Activated T-cell treated with anti-CD3 and anti-CD28 coated beads, Interleukin-2, amount 50 U/mL, for 4 hours (primary cell): Measurements from ENCODE around the gene HARS1. TPM values are rescaled to one million over a fixed set of nuclear protein-coding genes. Genes with fewer than 3 reads are reported as not detected.
"Not testable (repeated sequence)": the region's sequence is repeated elsewhere in the genome, so short reads cannot be mapped to it uniquely, and the experiment has no call there.

ENCODE experiments used
- ATAC-seq, 2 donors: fragments of 200-7000 bp; cut with Tn5 transposase; one replicate each; pipeline ENCODE4 v1.10.0; 2021
- DNase-seq: peaks from one replicate; pipeline ENCODE4 v3.0.0-alpha.2; 2020
- H3K27me3 Mint-ChIP-seq: one replicate; pipeline ENCODE4 v1.8.0; 2021; ENCODE audit warnings: low read depth, mixed read lengths
- H3K36me3 Mint-ChIP-seq: one replicate; pipeline ENCODE4 v1.8.0; 2022; ENCODE audit warnings: mixed read lengths; ENCODE audit not compliant: insufficient read depth
- H3K4me1 Mint-ChIP-seq: one replicate; pipeline ENCODE4 v1.8.0; 2021; ENCODE audit warnings: low read depth, mixed read lengths
- H3K4me3 Mint-ChIP-seq: one replicate; pipeline ENCODE4 v1.8.0; 2021; ENCODE audit warnings: mild to moderate bottlenecking, moderate library complexity, mixed read lengths
- H3K9me3 Mint-ChIP-seq: one replicate; pipeline ENCODE4 v1.8.0; 2021; ENCODE audit warnings: mixed read lengths
- total RNA-seq, 3 donors: library from RNA; stranded (reverse); gene quantifications; one replicate each; pipeline ENCODE4 v1.2.1, GENCODE V29; 2021

HARS1 gene
- total RNA-seq, 3 donors from 2014 or later: 125 to 133 (median 131) TPM

DNA sequence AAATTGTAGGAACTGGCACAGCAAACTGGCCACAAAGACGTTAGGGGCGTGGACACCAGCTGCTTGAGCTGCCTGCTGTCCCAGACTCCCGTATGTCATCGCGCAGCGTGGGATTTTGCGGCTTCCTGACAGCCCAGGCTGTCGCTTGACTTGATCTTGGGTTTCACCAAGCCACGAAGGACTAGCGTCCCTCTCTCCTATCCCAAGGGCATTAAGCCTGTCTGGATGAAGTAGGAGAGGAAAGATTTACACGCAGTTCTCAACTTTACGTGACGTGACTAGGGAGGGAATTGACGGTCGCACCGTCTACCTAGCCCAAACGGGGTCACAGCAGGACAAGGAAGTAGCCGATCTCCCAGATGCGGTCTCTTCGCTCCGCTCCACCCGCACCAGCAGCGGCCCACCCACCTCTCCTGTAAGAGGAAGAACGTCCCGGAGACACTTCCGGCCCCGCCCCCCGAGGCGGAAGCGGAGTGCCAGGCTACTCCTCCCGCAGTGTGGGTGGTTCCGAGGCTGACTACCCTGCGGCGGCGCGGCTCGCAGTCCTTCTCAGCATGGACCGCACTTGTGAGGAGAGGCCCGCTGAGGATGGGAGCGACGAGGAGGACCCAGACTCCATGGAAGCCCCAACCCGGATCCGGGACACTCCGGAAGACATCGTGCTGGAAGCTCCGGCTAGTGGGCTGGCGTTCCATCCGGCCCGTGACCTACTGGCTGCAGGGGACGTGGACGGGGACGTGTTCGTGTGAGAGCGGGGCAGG is 26.6 kb downstream of the HARS1 start, which contains the start of gene WDR55:
WDR55 (plus strand) TSS at position 546 of the 761 bp plus-strand sequence; CDS start at position 555, 9 bp downstream.
- DNase-seq: peak; percentile 93
- Mint-ChIP-seq H3K4me1 (peaks cover 32% of the 10 kb centered on the region), H3K27me3 (no peaks in the 10 kb centered on the region), H3K9me3 (no peaks in the 10 kb centered on the region), H3K4me3 (peak within 1 kb of the TSS; percentile 99), H3K36me3 (peaks cover 43% of the 10 kb centered on the region)
- peak; percentile 97 for ATAC-seq

- peaks cover 45% of the 10 kb centered on the region for H3K36me3 Mint-ChIP-seq
- H3K4me1 Mint-ChIP-seq: peaks cover 32% of the 10 kb centered on the region
- DNase-seq (no peak), ATAC-seq (no peak)
- no peaks in the 10 kb centered on the region for H3K27me3 Mint-ChIP-seq
- peak overlapping the region; percentile 99 for H3K4me3 Mint-ChIP-seq
- H3K9me3 Mint-ChIP-seq: no peaks in the 10 kb centered on the region
These were observed 27.2 kb downstream of the HARS1 start for GRCh38 chr5:140664030-140664358.

GRCh38 chr5:140660371-140660770 is 30.8 kb downstream of the HARS1 start:
- not testable (repeated sequence) for H3K4me3 Mint-ChIP-seq, DNase-seq, ATAC-seq, H3K27me3 Mint-ChIP-seq, H3K9me3 Mint-ChIP-seq
- peaks cover 11% of the 10 kb centered on the region for H3K4me1 Mint-ChIP-seq
- peaks cover 48% of the 10 kb centered on the region for H3K36me3 Mint-ChIP-seq

GRCh38 chr5:140658870-140659269 is 32.3 kb downstream of the HARS1 start:
- Mint-ChIP-seq H3K36me3 (peaks cover 57% of the 10 kb centered on the region), H3K9me3 (no peaks in the 10 kb centered on the region), H3K27me3 (no peaks in the 10 kb centered on the region), H3K4me1 (peaks cover 9% of the 10 kb centered on the region), H3K4me3 (no peak overlapping the region)
- DNase-seq: no peak
- ATAC-seq: no peak

DNA sequence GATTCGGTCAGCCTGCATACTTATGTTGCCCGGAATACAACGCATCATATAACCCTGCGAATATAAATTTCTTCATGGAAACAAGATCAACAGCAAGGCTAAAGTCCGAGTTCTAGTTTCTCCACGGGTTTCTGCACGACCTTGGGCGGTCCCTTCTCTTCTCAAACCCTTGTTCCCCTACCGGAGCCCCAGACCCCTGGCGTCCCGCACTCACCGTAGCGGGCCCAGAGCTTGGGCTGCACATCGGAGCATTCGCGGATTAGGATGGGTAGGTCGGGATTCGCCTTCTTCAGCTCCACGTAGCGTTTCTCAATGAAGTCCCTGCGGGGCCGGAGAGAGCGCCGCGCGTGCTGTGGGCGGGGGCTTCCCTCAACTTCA is 44.1 kb downstream of the HARS1 start:
- ATAC-seq (no peak), DNase-seq (no peak)
- H3K27me3 Mint-ChIP-seq: no peaks in the 10 kb centered on the region
- H3K4me3 Mint-ChIP-seq: peak overlapping the region; percentile 100
- H3K9me3 Mint-ChIP-seq: no peaks in the 10 kb centered on the region
- peaks cover 33% of the 10 kb centered on the region for H3K36me3 Mint-ChIP-seq
- H3K4me1 Mint-ChIP-seq: peaks cover 45% of the 10 kb centered on the region

DNA sequence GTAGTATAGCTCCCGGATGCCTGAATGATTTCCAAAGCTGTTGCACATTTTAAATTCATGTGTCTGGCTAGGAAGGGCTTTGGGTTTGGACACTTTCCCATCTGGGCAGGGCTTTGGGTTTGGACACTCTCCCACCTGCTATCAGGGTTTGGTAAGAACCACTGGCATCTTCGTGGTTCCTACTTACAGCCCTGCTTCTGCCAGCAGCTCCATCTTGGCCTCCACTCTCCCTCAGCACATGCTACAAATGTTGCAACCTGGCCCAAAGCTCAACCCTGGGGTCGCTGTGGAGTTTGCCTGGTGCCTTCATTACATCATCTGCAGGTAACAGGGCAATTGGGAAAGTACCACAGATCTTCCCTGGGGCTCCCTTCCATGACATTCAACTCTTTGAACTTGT is 48.5 kb downstream of the HARS1 start:
- Mint-ChIP-seq H3K9me3 (no peaks in the 10 kb centered on the region), H3K27me3 (no peaks in the 10 kb centered on the region), H3K4me1 (peaks cover 47% of the 10 kb centered on the region), H3K4me3 (no peak overlapping the region), H3K36me3 (peaks cover 18% of the 10 kb centered on the region)
- DNase-seq (no peak), ATAC-seq (no peak)

GRCh38 chr5:140641716-140642115 is 49.5 kb downstream of the HARS1 start:
- Mint-ChIP-seq H3K4me3 (no peak overlapping the region), H3K4me1 (peaks cover 44% of the 10 kb centered on the region), H3K9me3 (no peaks in the 10 kb centered on the region), H3K27me3 (no peaks in the 10 kb centered on the region), H3K36me3 (peaks cover 17% of the 10 kb centered on the region)
- DNase-seq (no peak), ATAC-seq (no peak)

GRCh38 chr5:140639148-140639981 is 51.8 kb downstream of the HARS1 start, which contains the start of gene TMCO6:
Gene TMCO6 (plus strand): TSS chr5:140639451. CDS start chr5:140639528, 77 bp downstream.
- ATAC-seq (peak; percentile 95 to 97), DNase-seq (peak; percentile 96)
- H3K9me3 Mint-ChIP-seq: no peaks in the 10 kb centered on the region
- peaks cover 12% of the 10 kb centered on the region for H3K36me3 Mint-ChIP-seq
- H3K27me3 Mint-ChIP-seq: no peaks in the 10 kb centered on the region
- H3K4me1 Mint-ChIP-seq: peaks cover 39% of the 10 kb centered on the region
- H3K4me3 Mint-ChIP-seq: peak within 1 kb of the TSS; percentile 89

DNA sequence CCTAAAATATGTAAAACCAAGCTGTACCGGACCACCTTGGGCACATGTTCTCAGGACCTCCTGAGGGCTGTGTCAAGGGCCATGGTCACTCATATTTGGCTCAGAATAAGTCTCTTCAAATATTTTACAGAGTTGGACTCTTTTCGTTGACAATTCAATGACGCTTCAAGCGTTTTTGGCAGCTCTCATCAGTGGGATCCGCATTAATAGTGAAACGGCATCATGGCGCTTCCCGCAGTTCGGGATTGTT is 52.3 kb downstream of the HARS1 start:
- DNase-seq, ATAC-seq, H3K9me3 Mint-ChIP-seq, H3K27me3 Mint-ChIP-seq, H3K36me3 Mint-ChIP-seq: not testable (repeated sequence)
- Mint-ChIP-seq H3K4me3 (peak overlapping the region; percentile 89), H3K4me1 (peaks cover 39% of the 10 kb centered on the region)

DNA sequence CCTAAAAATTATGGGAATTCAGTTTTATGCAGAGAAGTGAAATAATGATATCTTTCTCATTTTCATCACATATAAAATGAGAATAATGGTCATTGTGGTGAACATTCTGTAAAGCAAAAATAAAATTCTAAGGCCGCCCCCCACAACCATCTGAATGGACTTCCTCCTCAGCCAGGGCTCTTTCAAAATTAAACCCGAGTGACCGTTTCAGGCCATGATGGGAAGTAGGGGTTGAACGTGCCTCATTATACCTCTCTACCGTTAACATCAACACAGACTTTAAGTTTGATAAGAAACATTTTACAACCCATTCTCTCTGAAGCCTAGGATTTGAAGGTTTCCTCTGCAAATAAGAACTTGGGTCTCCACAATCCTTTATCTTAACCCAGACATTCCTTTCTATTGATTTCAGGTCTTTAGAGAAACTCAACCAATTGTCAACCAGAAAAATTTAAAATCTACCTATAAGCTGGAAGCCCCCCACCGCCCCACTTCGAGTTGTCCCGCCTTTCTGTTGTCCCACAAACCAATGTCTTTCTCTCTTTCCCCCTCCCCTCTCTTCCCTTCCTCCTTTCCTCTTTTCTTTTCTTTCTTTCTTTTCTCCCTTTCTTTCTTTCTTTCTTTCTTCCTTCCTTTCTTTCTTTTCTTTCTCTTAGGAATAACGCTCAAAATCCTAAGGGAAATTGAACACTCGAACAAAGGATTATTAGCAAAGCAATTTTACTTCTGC is 53.6 kb downstream of the HARS1 start:
- DNase-seq: no peak
- ATAC-seq: no peak
- H3K27me3 Mint-ChIP-seq: peaks cover 3% of the 10 kb centered on the region
- H3K36me3 Mint-ChIP-seq: peaks cover 3% of the 10 kb centered on the region
- no peaks in the 10 kb centered on the region for H3K9me3 Mint-ChIP-seq
- H3K4me1 Mint-ChIP-seq: peaks cover 48% of the 10 kb centered on the region
- no peak overlapping the region for H3K4me3 Mint-ChIP-seq

DNA sequence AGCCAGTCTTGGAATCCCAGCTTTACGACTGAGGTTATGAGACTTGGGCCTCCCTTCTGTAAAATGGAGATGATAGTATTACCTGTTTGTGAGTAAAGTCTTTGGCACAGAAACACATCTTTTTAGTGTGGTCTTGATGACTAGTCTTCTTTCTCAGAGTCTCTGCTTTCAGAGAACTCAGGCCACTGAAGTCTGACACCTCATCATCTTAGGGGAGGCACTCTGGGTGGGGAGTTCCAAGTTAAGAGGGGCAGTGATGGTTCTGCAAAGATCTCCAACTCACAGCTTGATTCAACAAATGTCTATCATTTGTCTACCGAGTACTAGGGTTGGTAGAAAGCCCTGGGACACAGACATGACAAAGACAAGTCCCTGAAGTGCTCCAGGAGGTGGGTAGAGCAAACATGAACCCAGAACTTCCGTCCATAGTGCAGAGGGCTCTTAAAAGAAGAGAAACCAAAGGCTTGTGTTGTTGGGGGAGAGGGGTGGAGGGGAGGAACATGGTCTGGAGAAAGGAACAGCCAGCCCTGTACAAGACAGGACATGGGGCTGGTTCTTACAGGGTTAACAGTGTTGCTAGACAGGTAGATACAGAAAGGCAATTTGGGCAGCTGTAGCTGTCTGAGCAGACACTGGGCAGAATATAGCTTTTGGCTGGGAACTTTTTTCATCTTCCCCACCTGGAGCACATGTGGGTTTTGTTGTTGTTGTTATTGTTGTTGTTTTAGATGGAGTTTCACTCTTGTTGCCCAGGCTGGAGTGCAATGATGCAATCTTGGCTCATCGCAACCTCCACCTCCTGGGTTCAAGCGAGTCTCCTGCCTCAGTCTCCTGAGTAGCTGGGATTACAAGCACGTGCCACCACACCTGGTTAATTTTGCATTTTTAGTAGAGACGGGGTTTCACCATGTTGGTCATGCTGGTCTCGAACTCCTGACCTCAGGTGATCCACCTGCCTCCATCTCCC is 55.6 kb downstream of the HARS1 start:
- H3K4me3 Mint-ChIP-seq: no peak overlapping the region
- ATAC-seq (peak in 1 of 2 donors; percentile 3), DNase-seq (no peak)

GRCh38 chr5:140634103-140634502 is 57.1 kb downstream of the HARS1 start:
- Mint-ChIP-seq H3K9me3 (no peaks in the 10 kb centered on the region), H3K27me3 (peaks cover 11% of the 10 kb centered on the region), H3K4me1 (peaks cover 37% of the 10 kb centered on the region), H3K36me3 (no peaks in the 10 kb centered on the region), H3K4me3 (no peak overlapping the region)
- no peak for DNase-seq
- no peak for ATAC-seq

More for the DNA sequence above, 55.6 kb downstream of the HARS1 start:
- no peaks in the 10 kb centered on the region for H3K36me3 Mint-ChIP-seq
- peaks cover 11% of the 10 kb centered on the region for H3K27me3 Mint-ChIP-seq
- H3K9me3 Mint-ChIP-seq: no peaks in the 10 kb centered on the region
- H3K4me1 Mint-ChIP-seq: peaks cover 45% of the 10 kb centered on the region

DNA sequence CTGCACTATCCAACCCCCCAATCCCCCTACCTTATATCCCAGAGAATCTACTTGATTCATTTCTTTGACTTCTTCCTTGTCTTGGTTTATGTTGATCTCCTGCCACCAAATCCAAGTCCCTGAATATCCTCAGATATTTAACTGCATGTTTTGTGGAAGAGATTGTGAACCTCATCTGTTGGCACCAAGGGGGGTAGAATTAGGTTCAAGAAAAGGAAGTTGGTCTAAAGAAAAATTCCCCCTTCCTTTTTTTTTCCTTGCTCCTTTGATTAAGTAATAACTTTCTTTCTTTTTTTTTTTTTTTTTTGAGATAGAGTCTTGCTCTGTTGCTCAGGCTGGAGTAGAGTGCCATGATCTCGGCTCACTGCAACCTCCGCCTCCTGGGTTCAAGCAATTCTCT is 57.7 kb downstream of the HARS1 start:
- Mint-ChIP-seq H3K9me3 (no peaks in the 10 kb centered on the region), H3K36me3 (no peaks in the 10 kb centered on the region), H3K4me1 (peaks cover 31% of the 10 kb centered on the region), H3K4me3 (peak overlapping the region; percentile 80), H3K27me3 (peaks cover 11% of the 10 kb centered on the region)
- ATAC-seq (no peak), DNase-seq (no peak)
